Left lung (tissue), 10 donors: Measurements from ENCODE around the gene RAD52. TPM values are rescaled to one million over a fixed set of nuclear protein-coding genes. Genes with fewer than 3 reads are reported as not detected.

Experiments used
- ATAC-seq: fragments of 200-7000 bp; cut with Tn5 transposase; one replicate; pipeline ENCODE4 v1.9.1; 2020; ENCODE audit warnings: moderate library complexity
- DNase-seq, 4 donors: peaks; one replicate each; pipeline ENCODE4 v3.0.0-alpha.2; 2013 to 2020
- H3K27ac ChIP-seq, 2 donors: fragments of 200-600 bp; sonication (generic) in 1 of 2; one replicate each; pipeline versions ENCODE4 v1.5.0 to v1.8.0; 2020 to 2021
- H3K27me3 ChIP-seq, 2 donors: fragments of 200-600 bp; sonication (generic) in 1 of 2; one replicate each; pipeline versions ENCODE4 v1.5.0 to v1.8.0; 2020 to 2021
- H3K36me3 ChIP-seq, 2 donors: fragments of 200-600 bp; sonication (generic) in 1 of 2; one replicate each; pipeline versions ENCODE4 v1.5.0 to v1.8.0; 2020 to 2021
- H3K4me1 ChIP-seq, 2 donors: fragments of 200-600 bp; one replicate each; pipeline ENCODE4 v1.8.0; 2021
- H3K4me3 ChIP-seq, 2 donors: fragments of 200-600 bp; sonication (generic) in 1 of 2; one replicate each; pipeline versions ENCODE4 v1.5.0 to v1.8.0; 2020 to 2021; ENCODE audit warnings: mild to moderate bottlenecking in 1 of 2
- H3K9me3 ChIP-seq, 2 donors: fragments of 200-600 bp; sonication (generic) in 1 of 2; one replicate each; pipeline versions ENCODE4 v1.5.0 to v1.8.0; 2020 to 2021
- CTCF ChIP-seq, 2 donors: fragments of 200-600 bp; sonication (generic) in 1 of 2; IDR thresholded peaks; one replicate each; pipeline versions ENCODE4 v1.5.0 to v1.8.0; 2021; ENCODE audit warnings: antibody characterized with exemption in 2 of 2
- intact Hi-C, 2 donors: fragments of 100-400 bp; cut with DNase I; formaldehyde crosslinking; loops; one replicate each; pipeline versions ENCODE4 v1.11.2 to v1.14.2; 2022
- polyA plus RNA-seq, 6 donors: library from polyadenylated mRNA; unstranded; fragments of 120-200 nt; gene quantifications; one replicate each; pipeline ENCODE4 v1.2.1, GENCODE V29; 2013; ENCODE audit not compliant: insufficient read length in 6 of 6
- total RNA-seq, 2 donors: library from RNA; stranded (reverse); fragmentation: NEBNext Ultra II Directional; extraction: Animal tissue kit (Norgen Biotek cat#: 25700); gene quantifications; one replicate each; pipeline ENCODE4 v1.2.1, GENCODE V29; 2021
- donor health status: DM: no; HTN: yes; CAD: no.
- donor health status: DM: no; HTN: no; CAD: no.

Gene RAD52
- total and polyA plus RNA-seq, 8 donors: 11.1 to 46.9 (median 36.8) TPM

- Histone ChIP-seq H3K4me1 (peaks cover 0 to 19% of the 10 kb centered on the region in 2 donors), H3K4me3 (no peak overlapping the region), H3K36me3 (peaks cover 6 to 98% of the 10 kb centered on the region in 2 donors), H3K9me3 (no peaks in the 10 kb centered on the region), H3K27me3 (no peaks in the 10 kb centered on the region), H3K27ac (no peak overlapping the region)
- intact Hi-C loops: no loop called here
- TF ChIP-seq CTCF (IDR thresholded peaks at IDR 0.05): no peak
- no peak for DNase-seq
- ATAC-seq: no peak
These were observed 41.9 kb downstream of the RAD52 start for GRCh38 chr12:907413-908185.

- Histone ChIP-seq H3K27me3 (no peaks in the 10 kb centered on the region), H3K4me1 (peaks cover 0 to 11% of the 10 kb centered on the region in 2 donors), H3K4me3 (no peak overlapping the region), H3K27ac (no peak overlapping the region), H3K36me3 (peaks cover 9 to 98% of the 10 kb centered on the region in 2 donors), H3K9me3 (no peaks in the 10 kb centered on the region)
- TF ChIP-seq CTCF (IDR thresholded peaks at IDR 0.05): no peak
- ATAC-seq (no peak), DNase-seq (no peak)
- intact Hi-C loops: no loop called here
These were observed 43.4 kb downstream of the RAD52 start for GRCh38 chr12:906062-906585.

GRCh38 chr12:905261-906031 is 44.0 kb downstream of the RAD52 start:
- H3K27ac ChIP-seq: no peak overlapping the region
- no peaks in the 10 kb centered on the region for H3K27me3 ChIP-seq
- H3K4me1 ChIP-seq: peaks cover 0 to 10% of the 10 kb centered on the region in 2 donors
- ATAC-seq (no peak), DNase-seq (no peak)
- H3K36me3 ChIP-seq: peaks cover 14 to 100% of the 10 kb centered on the region in 2 donors
- intact Hi-C loops: no loop called here
- no peak overlapping the region for H3K4me3 ChIP-seq
- TF ChIP-seq CTCF (IDR thresholded peaks at IDR 0.05): no peak
- H3K9me3 ChIP-seq: no peaks in the 10 kb centered on the region

- H3K4me3 ChIP-seq: no peak overlapping the region
- DNase-seq (peak in 2 of 4 donors; percentile 5 to 8), ATAC-seq (no peak)
- H3K9me3 ChIP-seq: no peaks in the 10 kb centered on the region
- no peak overlapping the region for H3K27ac ChIP-seq
- H3K4me1 ChIP-seq: peaks cover 0 to 10% of the 10 kb centered on the region in 2 donors
- intact Hi-C loops: no loop called here
- no peaks in the 10 kb centered on the region for H3K27me3 ChIP-seq
- peaks cover 11 to 100% of the 10 kb centered on the region in 2 donors for H3K36me3 ChIP-seq
- no peak for TF ChIP-seq CTCF (IDR thresholded peaks at IDR 0.05)
These were observed 45.5 kb downstream of the RAD52 start for GRCh38 chr12:904010-904414.

- Histone ChIP-seq H3K9me3 (no peaks in the 10 kb centered on the region), H3K36me3 (peaks cover 9 to 100% of the 10 kb centered on the region in 2 donors), H3K27ac (no peak overlapping the region), H3K4me1 (peaks cover 0 to 16% of the 10 kb centered on the region in 2 donors), H3K27me3 (no peaks in the 10 kb centered on the region), H3K4me3 (no peak overlapping the region)
- ATAC-seq (no peak), DNase-seq (no peak)
- intact Hi-C loops: no loop called here
- TF ChIP-seq CTCF (IDR thresholded peaks at IDR 0.05): no peak
These were observed 46.4 kb downstream of the RAD52 start for GRCh38 chr12:903055-903454.
